ENCODE results near the gene HOXA1.
A peak's percentile ranks its signal among the peaks of the same experiment; 100 is the strongest.

The HOXA1 gene

DNA sequence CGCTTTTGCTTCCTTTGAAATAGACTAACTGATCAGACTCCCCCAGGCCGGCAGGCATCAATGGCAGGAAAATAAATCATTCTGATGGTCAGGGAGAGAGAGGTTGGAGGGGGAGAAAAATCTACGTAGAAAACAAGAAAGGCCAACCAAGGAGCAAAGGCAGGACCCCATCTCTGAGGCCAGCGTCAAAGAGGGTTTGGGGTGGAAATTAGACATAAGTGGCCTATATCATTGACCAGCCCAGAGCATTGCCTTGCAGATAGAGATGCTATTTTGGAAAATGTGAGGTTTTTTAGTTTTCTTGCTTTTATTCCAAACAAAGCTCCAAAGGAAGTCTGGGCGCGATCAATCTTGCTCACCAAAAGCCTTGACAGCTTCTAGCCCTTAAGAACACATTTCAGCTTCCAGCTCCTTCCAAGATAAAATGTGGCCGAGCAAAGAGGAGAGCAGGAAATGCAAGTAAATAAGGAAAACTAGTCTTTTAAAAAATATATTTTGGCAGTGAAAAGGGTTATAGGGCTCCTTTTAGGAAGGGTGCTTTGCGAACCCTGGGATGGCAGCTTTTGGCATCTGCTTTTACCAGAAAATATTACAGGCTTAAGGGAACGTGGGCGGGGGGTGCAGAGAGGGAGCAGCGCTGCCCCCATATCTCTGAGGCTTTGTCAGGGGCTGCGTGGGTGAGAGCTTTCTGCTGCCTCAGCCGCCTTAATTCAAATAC, 8.7 kb upstream of the HOXA1 start:
- DNase-seq = no peak

DNA sequence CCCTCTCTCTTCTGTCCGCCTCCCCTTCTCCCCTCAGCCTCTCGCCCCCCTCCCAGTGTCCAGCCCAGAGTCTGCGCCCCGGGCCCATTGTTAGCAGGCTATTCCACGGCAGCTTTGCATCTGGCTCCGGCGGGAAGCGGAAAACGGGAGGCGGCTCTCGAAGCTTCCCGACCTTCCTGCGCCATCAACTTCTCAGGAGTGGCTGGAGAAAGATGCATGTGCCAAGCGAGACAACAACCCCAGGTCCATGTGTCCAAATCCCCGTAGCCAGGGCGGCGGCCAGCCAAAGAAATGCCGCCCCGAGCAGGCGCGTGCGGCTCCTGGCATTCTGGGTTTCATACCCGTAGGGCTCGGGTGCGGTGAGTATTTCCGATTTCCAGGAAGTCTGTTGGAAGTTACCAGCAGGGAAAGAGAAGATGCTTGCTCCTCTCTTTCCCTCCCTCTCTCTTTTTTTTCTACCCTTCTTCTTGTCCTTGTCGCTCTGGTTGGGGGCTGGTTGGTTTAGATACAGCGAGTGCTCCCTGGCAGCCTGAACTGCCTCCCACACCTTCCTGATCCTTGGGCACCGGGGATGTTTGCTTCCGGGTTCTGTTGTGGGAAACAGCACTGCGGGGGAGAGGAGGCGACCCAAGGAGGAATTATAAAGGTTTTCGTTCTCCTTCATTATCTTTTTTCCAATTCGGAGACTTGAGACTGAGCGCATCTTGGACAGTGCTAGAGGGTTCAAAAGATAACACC, 7.9 kb upstream of the HOXA1 start:
- peak; percentile 52 for DNase-seq

DNA sequence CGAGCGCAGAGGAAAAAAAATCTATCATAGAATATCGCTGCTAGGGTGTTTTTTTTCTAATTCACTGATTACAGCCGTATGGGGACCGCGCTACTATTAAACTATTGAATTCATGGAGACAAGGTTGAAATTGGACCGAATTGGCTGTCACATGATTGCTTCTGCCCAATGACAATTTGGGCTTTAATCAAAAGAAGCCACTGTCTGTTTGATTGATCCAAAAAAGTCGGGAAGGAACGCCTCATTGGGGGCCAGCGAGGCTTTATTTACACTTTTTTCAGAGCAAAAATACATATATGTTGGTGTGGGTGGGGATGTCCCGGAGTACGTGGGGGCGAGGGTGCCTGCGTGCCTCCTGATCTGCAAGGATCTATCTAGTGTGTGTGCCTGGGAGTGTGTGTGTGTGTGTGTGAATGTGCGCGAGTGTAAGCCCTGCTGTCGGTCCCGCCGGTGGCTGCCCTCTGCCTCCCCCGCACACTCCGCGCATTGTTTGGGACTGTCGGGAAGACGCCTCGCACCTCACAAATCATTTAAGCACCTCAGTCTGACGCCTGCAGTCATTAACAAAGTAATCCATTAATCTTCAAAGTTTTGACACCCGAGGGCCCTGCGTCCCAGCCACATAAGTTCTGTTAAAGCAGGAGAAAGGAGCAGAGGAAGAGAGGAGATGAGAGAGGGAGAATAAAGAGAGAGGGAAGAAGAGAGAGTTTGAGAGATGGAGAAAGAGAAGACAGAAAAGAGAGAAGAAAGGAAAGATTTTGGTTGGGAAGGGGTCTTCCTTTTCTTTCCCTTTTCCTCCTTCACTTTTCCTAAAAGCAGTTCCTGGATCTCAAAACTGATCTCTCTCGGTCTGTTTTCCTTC, 7.0 kb upstream of the HOXA1 start, which contains the start of gene HOXA2:
TSS of gene HOXA2 (minus strand) at position 103 of the 862 bp plus-strand sequence. CDS start 183 bp downstream, outside the sequence.
- DNase-seq = peak; percentile 61

DNA sequence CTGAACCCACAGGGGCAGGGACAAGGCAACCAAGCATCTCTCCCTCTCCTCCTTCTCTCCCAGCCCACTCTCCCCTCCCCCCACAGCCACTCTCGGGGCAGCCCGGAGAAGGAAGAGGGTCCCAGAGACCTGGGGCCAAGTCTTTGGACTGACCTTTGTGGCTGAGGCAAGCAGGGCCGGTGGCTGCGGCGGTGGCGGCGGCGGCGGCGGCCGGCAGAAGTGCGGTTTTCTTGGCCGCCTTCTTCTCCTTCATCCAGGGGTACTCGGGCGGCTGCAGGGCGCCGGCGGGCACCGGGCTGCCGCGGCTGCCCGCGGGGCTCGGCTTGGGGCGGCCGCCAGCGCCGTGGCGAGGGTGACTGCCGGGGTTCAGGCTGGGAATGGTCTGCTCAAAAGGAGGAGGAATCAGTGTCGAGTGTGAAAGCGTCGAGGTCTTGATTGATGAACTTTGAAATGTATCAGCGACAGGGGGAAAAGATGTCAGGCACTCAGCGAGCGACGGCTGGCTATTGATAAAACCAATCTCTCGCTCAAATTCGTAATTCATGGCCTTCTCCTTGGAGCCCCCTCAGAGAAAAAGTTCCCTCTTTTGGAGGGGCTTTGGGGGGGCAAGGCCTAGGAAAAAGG, 6.3 kb upstream of the HOXA1 start:
- DNase-seq = no peak

DNA sequence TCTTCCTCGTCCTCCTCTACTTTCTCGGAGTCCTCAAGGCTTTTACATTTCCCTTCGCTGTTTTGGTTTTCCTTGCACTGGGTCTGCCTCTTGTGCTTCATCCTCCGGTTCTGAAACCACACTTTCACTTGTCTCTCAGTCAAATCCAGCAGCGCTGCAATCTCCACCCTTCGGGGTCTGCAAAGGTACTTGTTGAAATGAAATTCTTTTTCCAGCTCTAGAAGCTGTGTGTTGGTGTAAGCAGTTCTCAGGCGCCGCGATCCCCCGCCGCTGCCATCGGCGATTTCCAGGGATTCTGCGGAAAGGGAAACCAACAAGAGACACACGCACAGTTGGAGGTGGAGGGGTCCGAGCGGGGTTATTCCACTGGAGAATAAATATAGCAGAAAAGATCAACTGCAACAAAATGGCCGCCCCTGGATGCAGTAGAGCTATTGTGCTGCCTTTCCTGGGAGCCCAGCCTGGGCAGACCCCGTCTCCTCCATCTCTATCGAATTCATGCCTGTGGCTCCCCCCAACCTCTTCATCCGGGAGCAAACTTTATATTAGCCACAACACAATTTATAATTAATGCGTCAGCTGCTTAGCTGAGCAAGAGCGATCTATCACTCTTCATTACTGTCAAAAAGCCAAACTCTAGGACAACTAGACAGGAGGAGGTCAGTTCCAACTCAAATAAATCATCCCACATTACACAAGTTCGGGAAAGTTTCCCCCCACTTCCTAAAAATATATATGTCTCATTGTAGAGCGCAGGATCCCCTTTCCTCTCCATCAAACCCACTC, 5.6 kb upstream of the HOXA1 start:
- peak; percentile 77 for DNase-seq

DNA sequence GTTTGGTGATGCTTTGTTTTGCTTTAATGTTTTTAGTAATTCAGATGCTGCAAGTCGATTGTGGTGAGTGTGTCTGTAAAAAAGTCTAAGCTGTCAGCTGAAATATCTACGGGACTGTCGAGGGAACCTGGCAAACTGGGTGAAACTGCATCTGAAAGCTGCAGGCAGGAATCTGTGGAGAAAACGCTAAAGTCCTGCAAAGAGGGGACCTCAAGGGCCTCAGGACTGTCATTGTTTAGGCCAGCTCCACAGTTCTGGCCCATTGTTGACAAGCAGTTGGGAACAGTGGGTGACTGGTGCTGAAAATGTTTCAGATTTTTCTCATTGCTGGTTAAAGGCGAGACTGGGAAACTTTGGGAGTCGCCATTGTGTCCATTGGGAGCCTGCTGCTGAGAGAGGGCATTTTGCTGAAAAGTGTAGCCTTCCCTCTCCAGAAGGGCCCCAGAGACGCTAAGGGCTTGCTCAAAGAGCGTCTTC, 4.9 kb upstream of the HOXA1 start:
- peak; percentile 76 for DNase-seq

DNA sequence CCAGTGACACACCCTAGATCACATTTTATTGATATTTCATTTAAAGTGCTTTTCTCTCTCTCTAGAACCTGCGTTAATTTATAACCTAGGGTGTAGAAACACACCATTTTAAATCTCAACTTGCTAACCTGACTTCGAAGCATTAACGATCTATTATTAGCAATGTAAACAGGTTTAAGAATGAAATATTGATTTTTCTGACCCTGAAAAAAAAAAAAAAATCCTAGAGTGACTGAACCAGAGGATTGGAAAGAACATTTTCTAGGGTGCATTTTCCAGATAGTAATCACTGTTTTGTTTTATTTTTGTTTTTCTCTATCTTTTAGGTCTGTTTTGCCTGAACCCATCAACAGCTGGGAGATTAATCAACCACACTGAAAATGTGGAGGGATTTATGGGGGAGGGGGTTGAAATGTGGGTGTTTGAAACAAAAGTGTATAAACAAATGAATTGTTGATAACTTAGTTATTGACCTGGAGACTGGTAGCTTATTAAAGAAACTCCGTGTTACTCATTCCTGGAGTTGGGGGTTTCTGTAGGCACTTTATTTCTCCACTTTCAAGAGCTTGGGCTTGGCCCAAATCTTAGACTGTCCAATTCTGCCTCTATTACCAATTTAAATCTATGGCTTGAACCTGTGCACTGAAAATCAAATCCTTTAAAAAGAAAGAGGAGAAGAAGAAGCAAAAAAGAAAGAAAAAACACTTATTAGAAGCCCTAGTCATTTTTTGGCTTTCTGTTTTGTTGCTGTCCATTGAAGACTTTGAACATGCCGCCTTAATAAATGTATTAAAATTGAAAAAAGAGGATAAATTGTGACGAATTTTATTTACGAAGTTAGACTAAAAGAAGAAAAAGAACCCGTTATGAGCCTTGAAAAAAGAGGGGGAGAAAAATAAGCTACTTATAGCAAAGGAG, 3.9 kb upstream of the HOXA1 start:
- DNase-seq = peak; percentile 40

DNA sequence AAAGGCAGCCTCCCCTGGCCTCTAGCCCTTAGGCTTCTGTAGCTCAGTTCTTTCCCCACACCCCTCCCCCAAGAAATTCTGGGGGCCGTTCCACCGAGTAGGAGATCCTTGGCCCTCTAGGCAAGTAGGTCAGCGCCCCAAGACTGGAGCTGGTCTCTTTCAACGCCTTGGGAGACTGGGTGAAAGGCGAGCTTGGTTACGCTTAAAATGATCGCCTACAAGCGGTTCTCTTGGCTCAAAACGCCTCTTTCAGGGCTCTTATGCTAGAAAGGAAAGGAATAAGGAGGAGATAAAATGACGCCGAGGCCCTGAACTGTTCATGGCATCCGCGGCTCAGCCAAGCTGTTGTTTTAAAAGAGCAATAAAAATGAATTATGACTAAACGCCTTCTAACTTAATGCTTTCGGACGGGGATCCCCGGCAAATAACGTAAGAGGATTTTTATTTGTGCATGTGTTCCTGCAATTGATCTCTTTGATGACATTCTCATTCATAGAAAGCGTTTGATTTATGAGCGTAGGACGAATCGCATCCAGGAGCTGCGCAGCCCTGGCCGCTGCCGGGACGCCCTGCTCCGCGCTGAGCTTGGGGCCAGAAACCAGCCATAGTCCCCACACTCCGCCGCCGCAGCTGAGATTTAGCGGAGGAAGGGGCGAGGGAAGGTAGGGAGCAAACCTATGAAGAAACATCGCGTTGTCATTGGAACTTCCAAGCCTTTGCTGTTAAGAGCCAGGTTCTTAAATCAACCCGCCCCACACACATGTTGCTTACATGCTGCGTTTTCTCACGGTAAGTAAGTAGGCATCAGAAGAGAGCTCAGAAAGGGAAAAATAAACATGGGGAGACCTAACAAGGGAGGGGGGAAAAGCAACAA, 3.0 kb upstream of the HOXA1 start:
- DNase-seq = peak; percentile 69

DNA sequence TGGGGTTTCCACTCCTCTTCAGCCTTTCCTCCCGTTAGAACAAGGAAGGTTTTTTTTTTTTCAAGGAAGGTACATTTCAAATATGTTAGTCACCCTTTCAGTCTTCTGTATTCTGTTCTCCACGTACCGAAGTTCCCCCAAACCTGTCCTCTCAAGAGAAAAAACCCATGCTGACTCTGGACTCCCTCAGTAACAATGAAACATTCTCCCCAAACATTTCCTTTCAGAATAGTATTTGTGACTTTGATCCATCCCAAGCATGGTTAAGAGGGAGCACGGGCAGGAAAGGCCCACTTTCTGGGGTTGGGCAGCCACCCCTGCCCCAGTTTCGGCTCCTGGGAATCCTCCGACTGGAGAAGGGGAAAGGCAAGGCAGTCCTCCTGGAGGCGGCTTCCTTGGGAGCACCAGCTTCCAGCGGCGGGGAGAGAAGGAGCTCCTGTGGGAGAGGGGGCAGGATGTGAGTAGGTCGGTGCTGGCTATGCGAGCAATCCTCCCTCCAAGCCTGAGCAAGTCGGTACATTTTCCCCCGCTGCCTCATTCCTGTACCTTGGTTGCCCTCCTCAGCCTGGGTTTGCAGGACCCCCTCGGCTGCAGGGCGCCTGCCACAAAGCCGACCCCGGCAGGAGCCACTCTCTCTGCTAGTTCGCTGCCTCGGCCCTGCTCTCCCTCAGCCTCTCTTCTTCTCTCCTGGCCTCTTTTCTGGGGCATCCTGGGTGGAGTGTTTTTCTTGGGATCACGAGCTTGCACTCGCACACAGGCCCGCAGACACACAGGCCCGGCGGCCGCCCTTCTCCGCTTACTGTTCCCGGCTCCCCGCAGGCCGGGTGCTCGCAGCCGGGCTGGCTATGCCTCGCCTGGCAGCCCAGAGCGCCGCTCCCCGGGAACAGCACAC, 2.1 kb upstream of the HOXA1 start:
- peak; percentile 46 for DNase-seq

DNA sequence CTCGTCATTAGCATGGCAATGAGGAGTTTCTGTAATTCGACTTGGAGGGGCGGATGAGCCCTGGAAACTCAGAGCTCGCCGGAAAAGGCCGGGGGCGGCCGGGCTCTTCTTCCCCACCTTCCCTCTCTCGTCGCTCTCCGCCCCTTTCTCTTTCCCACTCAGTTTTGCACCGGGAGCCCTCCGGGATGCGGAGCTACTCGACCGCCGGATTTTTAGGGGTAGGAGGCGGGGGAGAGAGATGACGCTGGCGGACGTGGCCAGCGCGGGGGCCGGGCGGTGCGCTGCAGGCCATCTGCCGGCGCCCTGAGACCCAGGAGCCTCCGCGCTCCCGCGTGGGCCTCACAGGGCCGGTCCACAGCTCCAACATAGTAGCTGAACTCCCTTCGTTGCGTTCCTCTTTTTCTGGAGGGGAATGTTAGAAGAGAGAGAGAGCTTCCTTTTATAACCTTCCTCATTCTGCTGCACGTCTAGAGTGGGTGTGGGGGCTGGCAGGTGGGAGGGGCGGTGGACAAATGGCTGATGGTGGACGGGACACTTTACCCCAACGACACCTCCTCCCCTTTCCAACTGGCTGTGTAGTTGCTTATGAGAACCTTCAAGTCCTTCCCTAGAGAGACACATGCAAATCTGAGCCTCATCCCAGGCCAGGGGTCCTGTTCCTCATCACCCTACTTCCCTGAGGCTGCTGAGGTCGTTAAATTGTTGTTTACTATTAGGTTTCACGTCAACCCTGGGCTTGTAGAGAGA, 1.1 kb upstream of the HOXA1 start:
- no peak for DNase-seq

DNA sequence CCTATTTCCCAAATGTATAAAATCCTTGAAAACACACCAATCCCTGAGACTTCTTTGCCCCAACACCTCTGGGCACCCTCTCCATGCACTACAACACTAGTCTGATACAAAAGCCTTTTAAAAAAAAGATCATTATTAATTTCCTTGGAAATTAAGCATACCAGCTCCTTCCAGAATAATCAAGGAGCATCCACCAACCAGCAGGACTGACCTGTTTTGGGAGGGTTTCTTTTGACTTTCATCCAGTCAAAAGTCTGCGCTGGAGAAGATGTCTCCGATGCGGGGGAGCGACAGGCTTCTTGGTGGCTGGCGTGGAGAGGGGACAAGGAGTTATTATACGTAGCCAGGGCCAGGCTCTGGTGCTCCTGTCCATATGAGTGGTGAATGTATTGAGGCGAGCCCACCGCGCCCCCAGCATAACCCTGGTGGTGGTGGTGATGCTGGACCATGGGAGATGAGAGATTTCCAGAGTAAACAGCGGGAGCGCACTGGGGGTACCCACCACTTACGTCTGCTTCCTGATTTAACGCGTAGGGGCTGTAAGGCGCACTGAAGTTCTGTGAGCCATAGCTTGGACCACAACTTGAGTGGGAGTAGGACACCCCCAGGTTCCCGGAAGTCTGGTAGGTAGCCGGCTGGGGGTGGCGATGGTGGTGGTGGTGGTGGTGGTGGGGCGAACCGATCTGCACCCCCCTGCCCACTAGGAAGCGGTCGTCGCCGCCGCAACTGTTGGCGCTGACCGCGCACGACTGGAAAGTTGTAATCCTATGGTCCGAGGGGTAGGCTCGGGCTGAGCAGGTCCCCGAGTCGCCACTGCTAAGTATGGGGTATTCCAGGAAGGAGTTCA, 527 bp downstream of the HOXA1 start:
- DNase-seq = peak; percentile 33

DNA sequence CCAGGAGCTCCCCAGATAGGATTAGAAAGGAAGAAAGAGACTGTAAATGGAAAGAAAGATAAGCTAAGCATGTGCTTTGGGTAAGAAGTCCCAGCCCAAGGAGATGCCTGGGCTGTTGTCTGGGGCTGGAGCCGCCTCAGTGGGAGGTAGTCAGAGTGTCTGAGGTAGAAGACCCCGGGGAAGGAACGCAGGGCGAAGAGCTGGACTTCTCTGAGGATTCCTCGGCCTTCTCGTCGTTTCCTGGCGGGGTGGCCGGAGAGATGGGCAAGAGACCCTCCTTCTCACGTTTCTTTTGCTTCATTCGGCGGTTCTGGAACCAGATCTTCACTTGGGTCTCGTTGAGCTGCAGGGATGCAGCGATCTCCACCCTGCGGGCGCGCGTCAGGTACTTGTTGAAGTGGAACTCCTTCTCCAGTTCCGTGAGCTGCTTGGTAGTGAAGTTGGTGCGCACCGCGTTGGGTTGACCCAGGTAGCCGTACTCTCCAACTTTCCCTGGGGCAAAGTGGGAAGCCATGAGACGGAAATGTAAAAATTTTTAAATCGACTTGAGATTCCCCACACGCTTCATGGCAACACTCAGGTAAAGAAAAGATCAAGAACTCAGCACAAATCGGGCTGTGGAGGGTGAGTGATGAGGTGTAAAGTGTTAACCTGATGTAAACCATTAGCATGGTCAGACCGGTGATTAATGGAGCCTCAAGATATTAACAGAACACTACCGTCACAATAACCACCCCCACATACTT, 1.3 kb downstream of the HOXA1 start:
- peak; percentile 32 for DNase-seq

DNA sequence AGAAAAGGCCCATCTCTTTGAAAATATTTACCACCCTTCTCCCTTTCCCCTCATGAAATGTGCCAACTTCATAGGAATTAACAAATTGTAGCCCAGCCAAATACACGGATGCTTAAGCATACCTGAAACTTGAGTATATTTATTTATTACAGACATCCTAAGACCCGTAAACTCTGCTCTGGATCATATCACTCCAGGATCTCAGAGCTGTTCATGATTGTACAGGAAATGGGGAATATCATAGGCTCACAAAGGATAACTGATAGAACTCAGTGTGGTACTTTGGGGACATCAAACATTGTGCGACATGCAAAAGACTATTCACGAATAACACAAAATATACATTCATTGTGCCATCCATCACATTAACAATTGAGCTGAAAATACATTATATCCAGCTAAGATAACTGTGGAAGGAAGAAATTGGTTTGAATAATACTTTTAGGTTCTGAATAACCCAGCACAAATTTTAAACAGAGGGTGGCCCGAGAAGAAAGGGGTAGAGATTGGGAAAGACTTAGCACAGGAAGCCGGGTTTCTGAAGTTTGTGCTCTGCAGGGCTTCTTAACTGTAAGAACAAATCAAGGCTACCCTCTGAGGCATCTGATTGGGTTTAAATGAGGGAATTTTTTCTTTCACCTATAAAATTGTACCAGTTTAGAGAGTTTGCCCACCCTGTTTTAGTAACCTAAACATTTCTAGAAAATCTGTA, 2.5 kb downstream of the HOXA1 start:
- DNase-seq = peak; percentile 19

DNA sequence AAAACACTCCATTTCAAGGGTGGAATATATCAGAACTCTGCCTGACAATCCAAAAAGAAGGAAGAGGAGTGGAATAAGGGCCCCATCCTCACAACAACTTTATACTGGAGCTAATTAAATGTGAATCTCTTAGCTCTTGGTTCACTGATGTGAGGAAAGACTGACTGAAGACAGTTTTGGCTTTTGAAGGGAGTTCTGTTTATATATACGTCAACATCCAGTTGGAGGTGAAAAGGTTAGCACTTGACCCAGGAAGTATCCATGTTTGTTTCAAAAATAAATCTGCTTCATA, 3.0 kb downstream of the HOXA1 start:
- no peak for DNase-seq

DNA sequence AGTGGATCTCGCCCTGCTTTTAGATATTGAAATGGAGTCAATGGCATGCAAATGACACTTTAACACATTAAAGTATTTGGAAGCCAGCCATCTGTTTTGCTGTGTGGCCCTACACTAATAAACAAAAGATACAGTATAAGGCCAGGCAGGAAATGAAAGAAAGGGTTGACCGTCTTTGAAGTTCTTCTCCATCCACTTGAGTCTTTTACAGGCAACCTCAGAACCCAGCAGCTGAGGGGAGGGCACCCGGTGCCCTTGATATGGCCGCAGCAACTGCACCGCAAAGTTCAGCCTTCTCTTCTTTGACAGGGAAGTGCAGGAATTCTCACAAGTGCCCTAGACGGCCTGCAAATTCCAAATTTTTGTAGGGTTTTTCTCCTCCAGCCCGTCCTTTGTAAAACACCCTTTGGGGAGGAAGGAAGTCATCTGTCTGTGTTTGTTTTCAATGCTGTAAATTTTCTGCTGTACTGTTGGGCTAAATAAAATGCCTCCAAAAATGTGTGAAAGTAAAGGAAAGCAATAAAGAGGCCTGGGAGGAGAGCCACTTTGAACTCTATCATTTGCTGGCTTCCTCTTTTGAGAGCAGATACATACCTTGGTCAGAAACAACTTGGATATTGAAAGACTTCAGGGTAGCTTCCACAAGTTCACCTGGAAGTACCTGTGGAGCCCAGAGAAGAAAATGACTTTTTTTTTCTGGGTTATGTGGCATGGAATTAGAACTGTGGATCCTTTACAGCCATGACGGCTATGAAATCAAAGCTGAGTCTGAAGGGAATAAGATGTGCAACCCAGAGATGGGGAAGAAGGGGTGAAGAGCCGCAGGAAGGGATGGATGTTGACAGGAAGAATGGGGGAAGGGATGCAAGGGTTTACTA, 3.6 kb downstream of the HOXA1 start:
- DNase-seq = peak; percentile 32
